Measurements from ENCODE around the gene LRRC59. TPM values are rescaled to one million over a fixed set of nuclear protein-coding genes. Genes with fewer than 3 reads are reported as not detected.

Gene LRRC59
- total and polyA plus RNA-seq, 2 experiments from 2014 or later = 46.4 to 124 TPM

DNA sequence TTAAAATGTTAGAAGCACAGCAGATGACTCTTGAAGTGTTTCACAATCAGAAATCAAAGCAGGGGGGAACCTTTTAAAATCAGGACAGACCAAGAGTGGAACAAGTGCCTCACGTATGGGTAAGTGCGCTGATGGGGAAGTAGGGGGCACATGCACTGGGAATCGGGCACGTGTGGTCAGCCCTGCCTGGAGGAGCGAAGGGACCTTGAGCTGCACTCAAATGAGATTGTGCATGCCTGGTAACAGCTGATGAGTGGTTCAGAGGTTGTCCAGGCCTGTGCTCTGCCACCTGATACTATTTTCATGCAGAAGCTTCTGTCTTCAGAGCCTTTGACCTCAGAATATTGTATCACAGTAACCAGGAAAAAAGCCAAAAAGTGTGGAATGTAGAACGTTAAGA lies 65.1 kb downstream of the LRRC59 start (continued):
- TF ChIP-seq, protein P1, sequence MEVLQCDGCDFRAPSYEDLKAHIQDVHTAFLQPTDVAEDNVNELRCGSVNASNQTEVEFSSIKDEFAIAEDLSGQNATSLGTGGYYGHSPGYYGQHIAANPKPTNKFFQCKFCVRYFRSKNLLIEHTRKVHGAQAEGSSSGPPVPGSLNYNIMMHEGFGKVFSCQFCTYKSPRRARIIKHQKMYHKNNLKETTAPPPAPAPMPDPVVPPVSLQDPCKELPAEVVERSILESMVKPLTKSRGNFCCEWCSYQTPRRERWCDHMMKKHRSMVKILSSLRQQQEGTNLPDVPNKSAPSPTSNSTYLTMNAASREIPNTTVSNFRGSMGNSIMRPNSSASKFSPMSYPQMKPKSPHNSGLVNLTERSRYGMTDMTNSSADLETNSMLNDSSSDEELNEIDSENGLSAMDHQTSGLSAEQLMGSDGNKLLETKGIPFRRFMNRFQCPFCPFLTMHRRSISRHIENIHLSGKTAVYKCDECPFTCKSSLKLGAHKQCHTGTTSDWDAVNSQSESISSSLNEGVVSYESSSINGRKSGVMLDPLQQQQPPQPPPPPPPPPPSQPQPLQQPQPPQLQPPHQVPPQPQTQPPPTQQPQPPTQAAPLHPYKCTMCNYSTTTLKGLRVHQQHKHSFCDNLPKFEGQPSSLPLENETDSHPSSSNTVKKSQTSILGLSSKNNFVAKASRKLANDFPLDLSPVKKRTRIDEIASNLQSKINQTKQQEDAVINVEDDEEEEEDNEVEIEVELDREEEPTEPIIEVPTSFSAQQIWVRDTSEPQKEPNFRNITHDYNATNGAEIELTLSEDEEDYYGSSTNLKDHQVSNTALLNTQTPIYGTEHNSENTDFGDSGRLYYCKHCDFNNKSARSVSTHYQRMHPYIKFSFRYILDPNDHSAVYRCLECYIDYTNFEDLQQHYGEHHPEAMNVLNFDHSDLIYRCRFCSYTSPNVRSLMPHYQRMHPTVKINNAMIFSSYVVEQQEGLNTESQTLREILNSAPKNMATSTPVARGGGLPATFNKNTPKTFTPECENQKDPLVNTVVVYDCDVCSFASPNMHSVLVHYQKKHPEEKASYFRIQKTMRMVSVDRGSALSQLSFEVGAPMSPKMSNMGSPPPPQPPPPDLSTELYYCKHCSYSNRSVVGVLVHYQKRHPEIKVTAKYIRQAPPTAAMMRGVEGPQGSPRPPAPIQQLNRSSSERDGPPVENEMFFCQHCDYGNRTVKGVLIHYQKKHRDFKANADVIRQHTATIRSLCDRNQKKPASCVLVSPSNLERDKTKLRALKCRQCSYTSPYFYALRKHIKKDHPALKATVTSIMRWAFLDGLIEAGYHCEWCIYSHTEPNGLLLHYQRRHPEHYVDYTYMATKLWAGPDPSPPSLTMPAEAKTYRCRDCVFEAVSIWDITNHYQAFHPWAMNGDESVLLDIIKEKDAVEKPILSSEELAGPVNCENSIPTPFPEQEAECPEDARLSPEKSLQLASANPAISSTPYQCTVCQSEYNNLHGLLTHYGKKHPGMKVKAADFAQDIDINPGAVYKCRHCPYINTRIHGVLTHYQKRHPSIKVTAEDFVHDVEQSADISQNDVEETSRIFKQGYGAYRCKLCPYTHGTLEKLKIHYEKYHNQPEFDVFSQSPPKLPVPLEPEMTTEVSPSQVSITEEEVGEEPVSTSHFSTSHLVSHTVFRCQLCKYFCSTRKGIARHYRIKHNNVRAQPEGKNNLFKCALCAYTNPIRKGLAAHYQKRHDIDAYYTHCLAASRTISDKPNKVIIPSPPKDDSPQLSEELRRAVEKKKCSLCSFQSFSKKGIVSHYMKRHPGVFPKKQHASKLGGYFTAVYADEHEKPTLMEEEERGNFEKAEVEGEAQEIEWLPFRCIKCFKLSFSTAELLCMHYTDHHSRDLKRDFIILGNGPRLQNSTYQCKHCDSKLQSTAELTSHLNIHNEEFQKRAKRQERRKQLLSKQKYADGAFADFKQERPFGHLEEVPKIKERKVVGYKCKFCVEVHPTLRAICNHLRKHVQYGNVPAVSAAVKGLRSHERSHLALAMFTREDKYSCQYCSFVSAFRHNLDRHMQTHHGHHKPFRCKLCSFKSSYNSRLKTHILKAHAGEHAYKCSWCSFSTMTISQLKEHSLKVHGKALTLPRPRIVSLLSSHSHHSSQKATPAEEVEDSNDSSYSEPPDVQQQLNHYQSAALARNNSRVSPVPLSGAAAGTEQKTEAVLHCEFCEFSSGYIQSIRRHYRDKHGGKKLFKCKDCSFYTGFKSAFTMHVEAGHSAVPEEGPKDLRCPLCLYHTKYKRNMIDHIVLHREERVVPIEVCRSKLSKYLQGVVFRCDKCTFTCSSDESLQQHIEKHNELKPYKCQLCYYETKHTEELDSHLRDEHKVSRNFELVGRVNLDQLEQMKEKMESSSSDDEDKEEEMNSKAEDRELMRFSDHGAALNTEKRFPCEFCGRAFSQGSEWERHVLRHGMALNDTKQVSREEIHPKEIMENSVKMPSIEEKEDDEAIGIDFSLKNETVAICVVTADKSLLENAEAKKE (CRISPR knock-in tag; IDR thresholded peaks at IDR 0.05) = no peak
- TF ChIP-seq STAT1 (IDR thresholded peaks at IDR 0.05; ENCODE audit: unreplicated experiment) (no peak), ZNF114 (CRISPR knock-in tag; IDR thresholded peaks at IDR 0.05) (no peak), CREB1 (CRISPR knock-in tag; IDR thresholded peaks at IDR 0.05; ENCODE audit: low read depth) (no peak), EZH2phosphoT487 (IDR thresholded peaks at IDR 0.05; ENCODE audit: unreplicated experiment) (no peak)

Small RNA genes within 50 kb of the gene (small RNA-seq; reads per million reads assigned to genes)
- gene RF00019 (ENCODE audit: low replicate concordance) = not detected

Other genes with a start within 250 kb of the LRRC59 start
- gene PPP1R9B, start 246.8 kb downstream of the LRRC59 start, total RNA-seq (2014; rRNA removed; shearing (Covaris generic)) = 10.1 and 10.5 TPM in 2 replicates
- 1.9 and 2.1 TPM in 2 replicates for gene PPP1R9B, start 246.8 kb downstream of the LRRC59 start, polyA plus RNA-seq (2016; fragmentation: Nextera tagmentation; extraction: Ambion mirVana)
- not detected in 2 replicates for gene SGCA, start 231.5 kb downstream of the LRRC59 start, total RNA-seq (2014; rRNA removed; shearing (Covaris generic))
- gene SGCA, start 231.5 kb downstream of the LRRC59 start, polyA plus RNA-seq (2016; fragmentation: Nextera tagmentation; extraction: Ambion mirVana) = 0.19 TPM in 1 of 2 replicates, not detected in the other
- 27.9 and 34.3 TPM in 2 replicates for gene COL1A1, start 195.9 kb downstream of the LRRC59 start, total RNA-seq (2014; rRNA removed; shearing (Covaris generic))
- 21.2 and 22.4 TPM in 2 replicates for gene COL1A1, start 195.9 kb downstream of the LRRC59 start, polyA plus RNA-seq (2016; fragmentation: Nextera tagmentation; extraction: Ambion mirVana)
- 7.3 and 9.7 TPM in 2 replicates for gene TMEM92, start 123.1 kb downstream of the LRRC59 start, total RNA-seq (2014; rRNA removed; shearing (Covaris generic))
- 13.4 and 18.4 TPM in 2 replicates for gene TMEM92, start 123.1 kb downstream of the LRRC59 start, polyA plus RNA-seq (2016; fragmentation: Nextera tagmentation; extraction: Ambion mirVana)
- gene XYLT2, start 51.4 kb downstream of the LRRC59 start, total RNA-seq (2014; rRNA removed; shearing (Covaris generic)) = 32.8 and 44.9 TPM in 2 replicates
- 14.0 and 14.2 TPM in 2 replicates for gene XYLT2, start 51.4 kb downstream of the LRRC59 start, polyA plus RNA-seq (2016; fragmentation: Nextera tagmentation; extraction: Ambion mirVana)
- gene MRPL27, start 24.3 kb downstream of the LRRC59 start, total RNA-seq (2014; rRNA removed; shearing (Covaris generic)) = 74.3 and 98.5 TPM in 2 replicates
- gene MRPL27, start 24.3 kb downstream of the LRRC59 start, polyA plus RNA-seq (2016; fragmentation: Nextera tagmentation; extraction: Ambion mirVana) = 226 and 227 TPM in 2 replicates
- gene EME1, start 24.3 kb downstream of the LRRC59 start, total RNA-seq (2014; rRNA removed; shearing (Covaris generic)) = 5.9 and 15.9 TPM in 2 replicates
- 14.4 and 14.7 TPM in 2 replicates for gene EME1, start 24.3 kb downstream of the LRRC59 start, polyA plus RNA-seq (2016; fragmentation: Nextera tagmentation; extraction: Ambion mirVana)
- 12.4 and 12.8 TPM in 2 replicates for gene ACSF2, start 28.7 kb upstream of the LRRC59 start, total RNA-seq (2014; rRNA removed; shearing (Covaris generic))
- 6.9 and 7.5 TPM in 2 replicates for gene ACSF2, start 28.7 kb upstream of the LRRC59 start, polyA plus RNA-seq (2016; fragmentation: Nextera tagmentation; extraction: Ambion mirVana)
- not detected in 2 replicates for gene CHAD, start 71.4 kb upstream of the LRRC59 start, total RNA-seq (2014; rRNA removed; shearing (Covaris generic))
- 0.18 TPM in 1 of 2 replicates, not detected in the other for gene CHAD, start 71.4 kb upstream of the LRRC59 start, polyA plus RNA-seq (2016; fragmentation: Nextera tagmentation; extraction: Ambion mirVana)
- 27.5 and 28.7 TPM in 2 replicates for gene RSAD1, start 81.3 kb upstream of the LRRC59 start, total RNA-seq (2014; rRNA removed; shearing (Covaris generic))
- gene RSAD1, start 81.3 kb upstream of the LRRC59 start, polyA plus RNA-seq (2016; fragmentation: Nextera tagmentation; extraction: Ambion mirVana) = 16.5 and 18.4 TPM in 2 replicates
- 0.63 and 4.6 TPM in 2 replicates for gene MYCBPAP, start 110.9 kb upstream of the LRRC59 start, total RNA-seq (2014; rRNA removed; shearing (Covaris generic))
- gene MYCBPAP, start 110.9 kb upstream of the LRRC59 start, polyA plus RNA-seq (2016; fragmentation: Nextera tagmentation; extraction: Ambion mirVana) = 1.7 and 1.8 TPM in 2 replicates
- 7.7 and 13.7 TPM in 2 replicates for gene EPN3, start 135.2 kb upstream of the LRRC59 start, total RNA-seq (2014; rRNA removed; shearing (Covaris generic))
- gene EPN3, start 135.2 kb upstream of the LRRC59 start, polyA plus RNA-seq (2016; fragmentation: Nextera tagmentation; extraction: Ambion mirVana) = 2.2 and 2.3 TPM in 2 replicates
- 17.4 and 32.7 TPM in 2 replicates for gene SPATA20, start 149.7 kb upstream of the LRRC59 start, total RNA-seq (2014; rRNA removed; shearing (Covaris generic))
- gene SPATA20, start 149.7 kb upstream of the LRRC59 start, polyA plus RNA-seq (2016; fragmentation: Nextera tagmentation; extraction: Ambion mirVana) = 12.5 and 13.8 TPM in 2 replicates
- 3.6 and 5.1 TPM in 2 replicates for gene CACNA1G, start 163.2 kb upstream of the LRRC59 start, total RNA-seq (2014; rRNA removed; shearing (Covaris generic))
- 1.1 and 1.4 TPM in 2 replicates for gene CACNA1G, start 163.2 kb upstream of the LRRC59 start, polyA plus RNA-seq (2016; fragmentation: Nextera tagmentation; extraction: Ambion mirVana)
- gene ABCC3, start 237.4 kb upstream of the LRRC59 start, total RNA-seq (2014; rRNA removed; shearing (Covaris generic)) = 0.27 TPM in 1 of 2 replicates, not detected in the other
- gene ABCC3, start 237.4 kb upstream of the LRRC59 start, polyA plus RNA-seq (2016; fragmentation: Nextera tagmentation; extraction: Ambion mirVana) = not detected in 2 replicates